CD4-positive, CD25-positive, alpha-beta regulatory T cell (primary cell): Measurements from ENCODE around the gene GALNT12. TPM values are rescaled to one million over a fixed set of nuclear protein-coding genes. Genes with fewer than 3 reads are reported as not detected.

ENCODE experiments used
- ATAC-seq, 2 donors: fragments of 150-1000 bp; cut with Tn5 transposase; one replicate each; pipeline ENCODE4 v1.10.0; 2021; ENCODE audit warnings: low read depth in 2 of 2, moderate number of reproducible peaks in 2 of 2, moderate library complexity in 1 of 2
- DNase-seq, 3 donors: peaks; one replicate each; pipeline versions ENCODE4 v3.0.0 to v3.0.0-alpha.2; 2012 to 2022; ENCODE audit warnings: mixed read lengths in 1 of 3
- H3K27ac ChIP-seq: one replicate; pipeline ENCODE4 v1.7.0; 2013; ENCODE audit warnings: mild to moderate bottlenecking, low read length; ENCODE audit not compliant: insufficient read depth, poor library complexity, severe bottlenecking
- H3K27me3 ChIP-seq: one replicate; pipeline ENCODE4 v1.7.0; 2013; ENCODE audit warnings: low read length; ENCODE audit not compliant: control insufficient read depth, insufficient read depth
- H3K36me3 ChIP-seq: one replicate; pipeline ENCODE4 v1.7.0; 2013; ENCODE audit warnings: mild to moderate bottlenecking, low read length, moderate library complexity; ENCODE audit not compliant: control insufficient read depth, insufficient read depth
- H3K4me1 ChIP-seq: 2 replicates; pipeline ENCODE4 v1.7.0; 2013; ENCODE audit warnings: mild to moderate bottlenecking, low read length; ENCODE audit not compliant: insufficient read depth, control insufficient read depth, poor library complexity, severe bottlenecking
- H3K4me3 ChIP-seq: one replicate; pipeline ENCODE4 v1.7.0; 2013; ENCODE audit warnings: low read depth, mild to moderate bottlenecking, low read length, moderate library complexity
- H3K9me3 ChIP-seq, 2 experiments: 1 replicate in 1 of 2; 2 replicates in 1 of 2; pipeline ENCODE4 v1.7.0; 2013; ENCODE audit warnings: low read length in 2 of 2, mild to moderate bottlenecking in 1 of 2, moderate library complexity in 1 of 2; ENCODE audit not compliant: control insufficient read depth in 2 of 2
- H3K27ac Mint-ChIP-seq, 3 donors: one replicate each; pipeline ENCODE4 v1.8.0; 2020 to 2022; ENCODE audit warnings: mild to moderate bottlenecking in 3 of 3, mixed read lengths in 3 of 3, moderate library complexity in 2 of 3
- H3K27me3 Mint-ChIP-seq: one replicate; pipeline ENCODE4 v1.8.0; 2022; ENCODE audit warnings: mild to moderate bottlenecking, mixed read lengths
- H3K36me3 Mint-ChIP-seq: one replicate; pipeline ENCODE4 v1.8.0; 2020; ENCODE audit warnings: mixed read lengths
- H3K4me1 Mint-ChIP-seq, 4 donors: one replicate each; pipeline ENCODE4 v1.8.0; 2020 to 2022; ENCODE audit warnings: mixed read lengths in 4 of 4, mild to moderate bottlenecking in 1 of 4
- H3K4me3 Mint-ChIP-seq, 4 donors: one replicate each; pipeline ENCODE4 v1.8.0; 2020 to 2022; ENCODE audit warnings: mild to moderate bottlenecking in 4 of 4, mixed read lengths in 4 of 4, moderate library complexity in 3 of 4
- H3K9me3 Mint-ChIP-seq, 7 donors: one replicate each; pipeline ENCODE4 v1.8.0; 2020 to 2022; ENCODE audit warnings: mixed read lengths in 7 of 7, mild to moderate bottlenecking in 3 of 7, moderate library complexity in 2 of 7
- polyA plus RNA-seq, 4 donors: library from polyadenylated mRNA; unstranded; fragments of 300-500 nt; fragmentation: Illumina TruSeq; gene quantifications; one replicate each; pipeline ENCODE4 v1.2.3, GENCODE V29; 2021
- total RNA-seq: library from RNA; stranded (reverse); gene quantifications from one replicate; pipeline ENCODE4 v1.2.3, GENCODE V29; 2022

The GALNT12 gene
- total RNA-seq (4.7 TPM), polyA plus RNA-seq (1 to 10 TPM; 1.4 to 3.1 (median 2.0) TPM)

- H3K9me3 Mint-ChIP-seq, result peaks cover 0 to 4% (median 0%) of the 10 kb centered on the region in 7 donors
- H3K4me3 Mint-ChIP-seq, result peak within 1 kb of the TSS; percentile 76 to 94 (median 90)
- Histone ChIP-seq H3K27me3 (peaks cover 15% of the 10 kb centered on the region), H3K36me3 (no peaks in the 10 kb centered on the region), H3K4me3 (peak within 1 kb of the TSS; percentile 58), H3K4me1 (peaks cover 9% of the 10 kb centered on the region), H3K27ac (no peak within 1 kb of the TSS), H3K9me3 (no peaks in the 10 kb centered on the region)
- H3K27ac Mint-ChIP-seq, result peak within 1 kb of the TSS; percentile 8 to 59 (median 17)
- peak; percentile 40 to 43 (median 43) for DNase-seq
- H3K27me3 Mint-ChIP-seq, result peaks cover 55% of the 10 kb centered on the region
- H3K36me3 Mint-ChIP-seq, result no peaks in the 10 kb centered on the region
- peaks cover 0 to 36% (median 20%) of the 10 kb centered on the region in 4 donors for H3K4me1 Mint-ChIP-seq
- ATAC-seq, result peak; percentile 68 to 69
Measured at GRCh38 chr9:98807070-98807813, at the start of gene GALNT12. Gene GALNT12 (plus strand): TSS chr9:98807670. CDS start chr9:98807699, 29 bp downstream.

GRCh38 chr9:98760231-98760630, 47.2 kb upstream of the GALNT12 start:
- Mint-ChIP-seq H3K27me3 (no peaks in the 10 kb centered on the region), H3K9me3 (peaks cover 1 to 13% (median 3%) of the 10 kb centered on the region in 7 donors), H3K4me1 (no peaks in the 10 kb centered on the region), H3K27ac (no peak overlapping the region), H3K4me3 (no peak overlapping the region), H3K36me3 (peaks cover 51% of the 10 kb centered on the region)
- Histone ChIP-seq H3K4me1 (no peaks in the 10 kb centered on the region), H3K27me3 (no peaks in the 10 kb centered on the region), H3K27ac (no peak overlapping the region), H3K4me3 (no peak overlapping the region), H3K36me3 (peaks cover 1% of the 10 kb centered on the region), H3K9me3 (no peaks in the 10 kb centered on the region)
- no peak for DNase-seq
- ATAC-seq, result no peak

GRCh38 chr9:98763986-98764745, 43.3 kb upstream of the GALNT12 start:
- Histone ChIP-seq H3K27me3 (no peaks in the 10 kb centered on the region), H3K27ac (no peak overlapping the region), H3K4me1 (no peaks in the 10 kb centered on the region), H3K36me3 (no peaks in the 10 kb centered on the region), H3K4me3 (no peak overlapping the region), H3K9me3 (no peaks in the 10 kb centered on the region)
- Mint-ChIP-seq H3K9me3 (peaks cover 0 to 7% (median 2%) of the 10 kb centered on the region in 7 donors), H3K4me1 (no peaks in the 10 kb centered on the region), H3K36me3 (peaks cover 31% of the 10 kb centered on the region), H3K4me3 (no peak overlapping the region), H3K27ac (no peak overlapping the region), H3K27me3 (no peaks in the 10 kb centered on the region)
- ATAC-seq (no peak), DNase-seq (no peak)

GRCh38 chr9:98765256-98765655, 42.2 kb upstream of the GALNT12 start:
- Histone ChIP-seq H3K36me3 (no peaks in the 10 kb centered on the region), H3K9me3 (no peaks in the 10 kb centered on the region), H3K4me3 (no peak overlapping the region), H3K27me3 (no peaks in the 10 kb centered on the region), H3K27ac (no peak overlapping the region), H3K4me1 (no peaks in the 10 kb centered on the region)
- Mint-ChIP-seq H3K27ac (no peak overlapping the region), H3K9me3 (peaks cover 0 to 7% (median 2%) of the 10 kb centered on the region in 7 donors), H3K4me1 (no peaks in the 10 kb centered on the region), H3K36me3 (peaks cover 35% of the 10 kb centered on the region), H3K27me3 (no peaks in the 10 kb centered on the region), H3K4me3 (no peak overlapping the region)
- ATAC-seq, result no peak
- no peak for DNase-seq

GRCh38 chr9:98766586-98766985, 40.9 kb upstream of the GALNT12 start:
- H3K4me1 Mint-ChIP-seq, result no peaks in the 10 kb centered on the region
- H3K36me3 Mint-ChIP-seq, result peaks cover 44% of the 10 kb centered on the region
- Histone ChIP-seq H3K4me1 (no peaks in the 10 kb centered on the region), H3K27me3 (no peaks in the 10 kb centered on the region), H3K4me3 (no peak overlapping the region), H3K9me3 (no peaks in the 10 kb centered on the region), H3K36me3 (peaks cover under 1% of the 10 kb centered on the region), H3K27ac (no peak overlapping the region)
- ATAC-seq, result no peak
- no peaks in the 10 kb centered on the region for H3K27me3 Mint-ChIP-seq
- no peak overlapping the region for H3K27ac Mint-ChIP-seq
- peaks cover 0 to 7% (median 2%) of the 10 kb centered on the region in 7 donors for H3K9me3 Mint-ChIP-seq
- DNase-seq, result no peak
- H3K4me3 Mint-ChIP-seq, result no peak overlapping the region

- Histone ChIP-seq H3K4me1 (no peaks in the 10 kb centered on the region), H3K27ac (no peak overlapping the region), H3K36me3 (peaks cover 6% of the 10 kb centered on the region), H3K9me3 (no peaks in the 10 kb centered on the region), H3K4me3 (no peak overlapping the region), H3K27me3 (no peaks in the 10 kb centered on the region)
- Mint-ChIP-seq H3K27me3 (no peaks in the 10 kb centered on the region), H3K4me3 (no peak overlapping the region), H3K36me3 (peaks cover 50% of the 10 kb centered on the region), H3K4me1 (no peaks in the 10 kb centered on the region), H3K27ac (no peak overlapping the region), H3K9me3 (peaks cover 0 to 7% (median 2%) of the 10 kb centered on the region in 7 donors)
- DNase-seq (no peak), ATAC-seq (no peak)
Measured at GRCh38 chr9:98767196-98767595, 40.3 kb upstream of the GALNT12 start.

GRCh38 chr9:98767915-98768314, 39.6 kb upstream of the GALNT12 start:
- Mint-ChIP-seq H3K4me3 (no peak overlapping the region), H3K36me3 (peaks cover 53% of the 10 kb centered on the region), H3K27ac (no peak overlapping the region), H3K4me1 (no peaks in the 10 kb centered on the region), H3K27me3 (no peaks in the 10 kb centered on the region), H3K9me3 (peaks cover 0 to 7% (median 2%) of the 10 kb centered on the region in 7 donors)
- Histone ChIP-seq H3K4me3 (no peak overlapping the region), H3K36me3 (peaks cover 11% of the 10 kb centered on the region), H3K9me3 (no peaks in the 10 kb centered on the region), H3K27me3 (no peaks in the 10 kb centered on the region), H3K27ac (no peak overlapping the region), H3K4me1 (no peaks in the 10 kb centered on the region)
- DNase-seq, result no peak
- no peak for ATAC-seq
